Activated CD4-positive, CD25-positive, alpha-beta regulatory T cell treated with anti-CD3 and anti-CD28 coated beads, Interleukin-2, amount 50 U/mL, for 72 hours (primary cell): ENCODE data around the gene CT45A10.
A peak's percentile ranks its signal among the peaks of the same experiment; 100 is the strongest.
"Not testable (repeated sequence)": the region's sequence is repeated elsewhere in the genome, so short reads cannot be mapped to it uniquely, and the experiment has no call there.

Source experiments
- DNase-seq: peaks from one replicate; pipeline ENCODE4 v3.0.0; 2021

Gene CT45A10

GRCh38 chrX:135893294-135893817, at the start of gene CT45A10, which contains the start of gene SAGE1:
Gene CT45A10 (minus strand): TSS chrX:135893444. CDS start chrX:135885344, 8,100 bp downstream.
Gene SAGE1 (plus strand): TSS chrX:135893716. CDS start chrX:135896243, 2,527 bp downstream.
- no peak for DNase-seq

DNA sequence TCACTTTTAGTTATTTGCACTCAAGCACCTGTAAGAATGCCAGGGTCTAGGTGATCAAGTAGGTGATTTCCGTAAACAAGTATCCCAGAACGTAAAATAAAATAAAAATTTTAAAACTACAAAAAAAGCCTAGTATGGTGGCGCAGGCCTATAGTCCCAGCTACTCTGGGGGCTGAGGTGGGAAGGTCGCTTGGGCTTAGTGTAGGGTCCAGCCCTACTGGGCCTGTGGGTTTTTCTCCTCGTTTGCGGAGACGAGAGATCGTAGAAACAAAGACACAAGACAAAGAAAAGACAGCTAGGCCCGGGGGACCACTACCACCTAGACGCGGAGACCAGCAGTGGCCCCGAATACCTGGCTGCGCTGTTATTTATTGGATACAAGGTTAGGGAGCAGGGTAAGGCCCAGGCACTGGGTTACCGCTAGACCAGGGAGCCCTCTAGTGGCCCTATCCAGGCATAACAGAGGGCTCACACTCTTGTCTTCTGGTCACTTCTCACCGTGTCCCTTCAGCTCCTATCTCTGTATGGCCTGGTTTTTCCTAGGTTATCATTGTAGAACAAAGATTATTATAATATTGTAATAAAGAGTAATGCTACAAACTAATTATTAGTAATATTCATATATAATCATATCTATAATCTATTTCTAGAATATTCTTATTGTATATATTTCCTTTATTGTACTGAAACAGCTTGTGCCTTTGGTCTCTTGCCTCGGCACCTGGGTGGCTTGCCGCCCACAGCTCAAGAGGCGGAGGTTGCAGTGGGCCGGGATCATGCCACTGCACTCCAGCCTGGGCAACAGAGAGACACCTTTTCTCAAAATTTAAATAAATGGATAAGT, 38.6 kb upstream of the CT45A10 start:
- peak; percentile 51 for DNase-seq

DNA sequence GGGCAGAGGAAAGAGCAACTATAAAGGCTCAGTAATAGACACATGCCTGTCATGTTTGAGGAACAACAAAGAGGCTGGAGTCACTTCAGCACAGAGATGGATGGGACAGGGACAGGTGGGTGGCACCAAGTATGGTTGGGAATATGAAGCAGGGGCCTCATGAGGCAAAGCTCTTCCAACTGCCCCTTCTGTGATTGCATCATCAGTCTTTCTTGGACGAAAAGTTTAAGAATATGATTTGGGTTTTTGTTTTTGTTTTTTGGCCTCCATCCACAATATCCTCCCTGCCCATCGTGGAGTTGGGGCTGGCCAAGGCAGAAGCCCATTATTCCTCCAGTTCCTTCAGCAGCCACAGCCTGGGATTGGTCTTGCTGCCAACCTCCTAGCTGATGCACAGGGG, 34.7 kb upstream of the CT45A10 start:
- DNase-seq = no peak

GRCh38 chrX:135923353-135923752, 30.1 kb upstream of the CT45A10 start:
- DNase-seq = no peak

DNA sequence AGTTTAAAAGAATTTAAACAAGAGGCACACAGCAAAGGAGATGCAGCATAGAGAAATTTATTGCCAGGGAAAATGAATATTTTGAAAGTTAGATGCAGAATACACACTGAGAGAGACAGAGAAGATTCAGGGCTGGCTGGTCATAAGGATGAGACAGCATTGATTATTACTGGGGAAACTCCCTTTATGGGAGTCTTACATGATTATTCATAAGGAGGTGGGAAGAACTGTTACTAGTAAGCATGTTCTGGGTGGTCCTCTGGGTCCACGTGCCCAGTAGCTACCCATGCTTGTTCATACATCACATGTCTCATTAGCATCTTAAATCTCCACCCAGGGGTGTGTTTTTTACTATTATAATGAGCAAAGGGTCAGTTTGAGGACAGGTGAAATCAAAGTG, 27.3 kb upstream of the CT45A10 start:
- DNase-seq = not testable (repeated sequence)

DNA sequence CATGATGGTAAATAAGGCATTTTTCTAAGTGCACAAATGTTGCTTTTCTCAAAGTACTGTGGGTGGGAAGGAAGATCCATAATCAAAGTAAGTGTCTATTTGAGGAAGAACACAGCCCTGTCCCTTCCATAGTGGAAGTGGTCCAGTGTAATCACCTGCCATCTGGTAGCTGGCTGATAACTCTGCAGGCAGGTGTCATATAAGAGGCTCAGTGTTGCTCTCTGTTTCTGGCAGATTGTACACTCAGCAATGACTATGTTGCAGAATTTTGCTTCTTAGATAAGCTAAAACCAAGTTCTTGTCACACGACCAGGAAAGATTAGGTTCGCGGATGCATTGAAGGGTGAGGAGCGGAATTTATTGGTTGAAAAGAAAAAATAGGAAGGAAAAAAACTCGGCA, 21.2 kb upstream of the CT45A10 start:
- DNase-seq = no peak

GRCh38 chrX:135910251-135910650, 17.0 kb upstream of the CT45A10 start:
- DNase-seq = no peak

- DNase-seq = no peak
These were observed 463 bp downstream of the CT45A10 start for GRCh38 chrX:135892781-135893180.

DNA sequence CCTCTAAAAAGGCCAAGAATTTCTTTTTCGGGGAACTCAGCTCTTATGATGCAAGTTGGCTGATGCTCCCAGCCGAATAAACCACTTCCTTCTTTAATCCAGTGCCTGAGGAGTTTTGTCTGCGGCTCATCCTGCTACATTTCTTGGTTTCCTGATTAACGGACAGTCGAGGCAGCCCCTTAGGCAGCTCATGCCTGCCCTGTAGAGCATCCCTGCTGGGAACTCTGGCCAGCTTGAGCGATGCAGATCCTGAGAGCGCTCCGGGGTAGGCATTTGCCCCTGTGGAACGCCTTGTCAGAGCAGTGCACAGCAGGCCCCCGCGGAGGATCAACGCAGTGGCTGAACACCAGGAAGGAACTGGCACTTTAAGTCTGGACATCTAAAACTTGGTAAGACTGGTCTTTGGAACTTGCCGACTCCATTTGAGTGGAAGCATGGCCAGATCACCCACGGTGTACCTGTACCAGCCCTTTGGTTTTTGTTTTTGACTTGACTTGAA, 3.1 kb downstream of the CT45A10 start:
- DNase-seq = no peak

GRCh38 chrX:135888976-135889375, 4.3 kb downstream of the CT45A10 start:
- peak; percentile 59 for DNase-seq

DNA sequence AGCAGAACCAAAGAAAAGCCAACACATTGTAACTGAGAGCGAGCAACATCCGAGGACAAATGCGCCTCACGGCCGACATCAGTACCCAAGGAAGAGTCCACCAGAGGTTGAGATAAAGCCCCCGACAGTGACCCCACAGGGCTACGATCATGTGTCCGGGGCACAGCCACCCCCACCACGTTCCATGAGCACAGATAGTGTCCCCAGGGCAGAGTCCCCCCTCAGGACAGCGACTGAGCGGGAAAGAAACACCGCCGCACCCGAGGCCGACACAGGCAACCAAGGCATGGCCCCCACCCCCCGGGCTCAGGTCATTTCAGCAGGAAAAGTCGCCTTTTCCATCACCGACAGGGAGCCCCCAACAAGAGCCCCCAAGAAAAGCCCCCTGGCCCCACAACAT, 5.0 kb downstream of the CT45A10 start:
- DNase-seq = not testable (repeated sequence)

DNA sequence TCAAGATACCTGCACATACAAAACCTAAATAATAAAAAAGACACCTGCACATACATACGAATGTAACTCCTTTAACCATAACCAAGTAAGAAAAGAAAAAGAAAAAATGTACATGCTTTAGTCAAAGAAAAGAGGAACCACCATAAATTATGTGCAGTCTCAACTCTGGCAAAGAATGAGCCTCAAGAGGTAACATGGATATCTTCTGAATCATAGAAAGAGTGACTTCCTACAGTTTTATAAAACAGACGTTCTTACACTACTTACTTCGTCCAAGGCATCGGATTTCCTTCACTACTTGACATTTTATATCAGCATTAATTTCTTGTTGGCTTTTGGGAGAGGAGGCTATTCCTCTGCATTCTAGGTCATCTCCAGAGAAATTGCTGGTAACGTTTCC, 10.5 kb downstream of the CT45A10 start:
- not testable (repeated sequence) for DNase-seq

DNA sequence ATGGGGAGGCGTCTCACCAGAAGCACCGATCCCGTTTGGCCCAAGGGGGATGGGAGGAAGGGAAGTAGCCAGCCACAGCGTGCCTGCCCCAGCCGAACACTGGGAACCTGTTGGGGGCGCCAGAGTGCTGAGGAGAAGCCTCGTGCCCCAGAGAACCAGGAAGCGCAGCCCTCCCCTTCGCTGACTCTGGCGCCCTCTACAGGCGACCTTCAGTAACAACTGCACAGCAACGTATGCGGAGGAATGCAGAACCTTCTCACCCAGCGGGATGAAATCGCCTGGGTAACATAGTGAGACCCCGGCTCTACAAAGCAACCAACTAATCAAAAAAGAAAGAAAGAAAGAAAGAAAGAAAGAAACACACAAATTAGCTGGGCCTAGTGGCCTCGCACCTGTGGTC, 21.5 kb downstream of the CT45A10 start, which contains the start of gene CT45A9:
CT45A9 (minus strand) TSS at position 101 of the 400 bp plus-strand sequence. CDS start 3,751 bp downstream, outside the sequence.
- not testable (repeated sequence) for DNase-seq

- DNase-seq = not testable (repeated sequence)
These were observed 38.8 kb downstream of the CT45A10 start, which contains the start of gene CT45A8 for GRCh38 chrX:135854438-135854837. Gene CT45A8 (minus strand): TSS chrX:135854538. CDS start chrX:135850783, 3,755 bp downstream.

DNA sequence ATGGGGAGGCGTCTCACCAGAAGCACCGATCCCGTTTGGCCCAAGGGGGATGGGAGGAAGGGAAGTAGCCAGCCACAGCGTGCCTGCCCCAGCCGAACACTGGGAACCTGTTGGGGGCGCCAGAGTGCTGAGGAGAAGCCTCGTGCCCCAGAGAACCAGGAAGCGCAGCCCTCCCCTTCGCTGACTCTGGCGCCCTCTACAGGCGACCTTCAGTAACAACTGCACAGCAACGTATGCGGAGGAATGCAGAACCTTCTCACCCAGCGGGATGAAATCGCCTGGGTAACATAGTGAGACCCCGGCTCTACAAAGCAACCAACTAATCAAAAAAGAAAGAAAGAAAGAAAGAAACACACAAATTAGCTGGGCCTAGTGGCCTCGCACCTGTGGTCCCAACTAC, 56.1 kb downstream of the CT45A10 start, which contains the start of gene CT45A7:
CT45A7 (minus strand) TSS at position 101 of the 400 bp plus-strand sequence. CDS start 3,747 bp downstream, outside the sequence.
- DNase-seq = not testable (repeated sequence)
